ENCODE results near the gene PHPT1.
"Not testable (repeated sequence)": the region's sequence is repeated elsewhere in the genome, so short reads cannot be mapped to it uniquely, and the experiment has no call there.

PHPT1 gene

GRCh38 chr9:136826703-136827582 lies 22.3 kb upstream of the PHPT1 start:
- Histone ChIP-seq H3K4me1 (ENCODE audit: control insufficient read depth, insufficient read depth, low read length) (no peaks in the 10 kb centered on the region), H3K9ac (ENCODE audit: low read length) (no peak overlapping the region), H3K27me3 (ENCODE audit: control insufficient read depth, insufficient read depth, low read length) (no peaks in the 10 kb centered on the region), H3K36me3 (ENCODE audit: control insufficient read depth, insufficient read depth, low read length) (peaks cover 16% of the 10 kb centered on the region), H3K9me3 (ENCODE audit: control insufficient read depth, low read length) (no peaks in the 10 kb centered on the region), H3K4me3 (ENCODE audit: low read length) (no peak overlapping the region)

- no peak overlapping the region for H3K9ac ChIP-seq (ENCODE audit: low read length)
- no peaks in the 10 kb centered on the region for H3K9me3 ChIP-seq (ENCODE audit: control insufficient read depth, low read length)
- H3K4me1 ChIP-seq (ENCODE audit: control insufficient read depth, insufficient read depth, low read length): no peaks in the 10 kb centered on the region
- no peaks in the 10 kb centered on the region for H3K27me3 ChIP-seq (ENCODE audit: control insufficient read depth, insufficient read depth, low read length)
- peaks cover 16% of the 10 kb centered on the region for H3K36me3 ChIP-seq (ENCODE audit: control insufficient read depth, insufficient read depth, low read length)
- H3K4me3 ChIP-seq (ENCODE audit: low read length): no peak overlapping the region
These were observed 21.3 kb upstream of the PHPT1 start for GRCh38 chr9:136827794-136828473.

GRCh38 chr9:136828474-136829140 lies 20.6 kb upstream of the PHPT1 start:
- Histone ChIP-seq H3K4me3 (ENCODE audit: low read length) (no peak overlapping the region), H3K9me3 (ENCODE audit: control insufficient read depth, low read length) (no peaks in the 10 kb centered on the region), H3K36me3 (ENCODE audit: control insufficient read depth, insufficient read depth, low read length) (peaks cover 16% of the 10 kb centered on the region), H3K27me3 (ENCODE audit: control insufficient read depth, insufficient read depth, low read length) (no peaks in the 10 kb centered on the region), H3K9ac (ENCODE audit: low read length) (no peak overlapping the region), H3K4me1 (ENCODE audit: control insufficient read depth, insufficient read depth, low read length) (no peaks in the 10 kb centered on the region)

- Histone ChIP-seq H3K4me1 (ENCODE audit: control insufficient read depth, insufficient read depth, low read length) (no peaks in the 10 kb centered on the region), H3K9ac (ENCODE audit: low read length) (no peak overlapping the region), H3K4me3 (ENCODE audit: low read length) (no peak overlapping the region), H3K36me3 (ENCODE audit: control insufficient read depth, insufficient read depth, low read length) (peaks cover 16% of the 10 kb centered on the region), H3K9me3 (ENCODE audit: control insufficient read depth, low read length) (no peaks in the 10 kb centered on the region), H3K27me3 (ENCODE audit: control insufficient read depth, insufficient read depth, low read length) (no peaks in the 10 kb centered on the region)
These were observed 19.8 kb upstream of the PHPT1 start for GRCh38 chr9:136829412-136829811.

- peaks cover 8% of the 10 kb centered on the region for H3K36me3 ChIP-seq (ENCODE audit: control insufficient read depth, insufficient read depth, low read length)
- H3K9ac ChIP-seq (ENCODE audit: low read length): no peak overlapping the region
- no peaks in the 10 kb centered on the region for H3K27me3 ChIP-seq (ENCODE audit: control insufficient read depth, insufficient read depth, low read length)
- H3K4me3 ChIP-seq (ENCODE audit: low read length): no peak overlapping the region
- no peaks in the 10 kb centered on the region for H3K4me1 ChIP-seq (ENCODE audit: control insufficient read depth, insufficient read depth, low read length)
- H3K9me3 ChIP-seq (ENCODE audit: control insufficient read depth, low read length): no peaks in the 10 kb centered on the region
These were observed 19.0 kb upstream of the PHPT1 start for GRCh38 chr9:136829981-136830885.

- H3K36me3 ChIP-seq (ENCODE audit: control insufficient read depth, insufficient read depth, low read length): peaks cover 8% of the 10 kb centered on the region
- no peak overlapping the region for H3K4me3 ChIP-seq (ENCODE audit: low read length)
- H3K9me3 ChIP-seq (ENCODE audit: control insufficient read depth, low read length): no peaks in the 10 kb centered on the region
These were observed 18.0 kb upstream of the PHPT1 start for GRCh38 chr9:136831002-136831719.

GRCh38 chr9:136831720-136832104 lies 17.5 kb upstream of the PHPT1 start:
- no peaks in the 10 kb centered on the region for H3K9me3 ChIP-seq (ENCODE audit: control insufficient read depth, low read length)
- H3K36me3 ChIP-seq (ENCODE audit: control insufficient read depth, insufficient read depth, low read length): peaks cover 8% of the 10 kb centered on the region
- H3K9ac ChIP-seq (ENCODE audit: low read length): no peak overlapping the region
- H3K27me3 ChIP-seq (ENCODE audit: control insufficient read depth, insufficient read depth, low read length): no peaks in the 10 kb centered on the region
- H3K4me1 ChIP-seq (ENCODE audit: control insufficient read depth, insufficient read depth, low read length): no peaks in the 10 kb centered on the region
- no peak overlapping the region for H3K4me3 ChIP-seq (ENCODE audit: low read length)

More at GRCh38 chr9:136831002-136831719, 18.0 kb upstream of the PHPT1 start:
- no peaks in the 10 kb centered on the region for H3K27me3 ChIP-seq (ENCODE audit: control insufficient read depth, insufficient read depth, low read length)
- H3K4me1 ChIP-seq (ENCODE audit: control insufficient read depth, insufficient read depth, low read length): no peaks in the 10 kb centered on the region
- H3K9ac ChIP-seq (ENCODE audit: low read length): no peak overlapping the region

- Histone ChIP-seq H3K36me3 (ENCODE audit: control insufficient read depth, insufficient read depth, low read length) (peaks cover 8% of the 10 kb centered on the region), H3K9me3 (ENCODE audit: control insufficient read depth, low read length) (no peaks in the 10 kb centered on the region), H3K9ac (ENCODE audit: low read length) (no peak overlapping the region), H3K27me3 (ENCODE audit: control insufficient read depth, insufficient read depth, low read length) (no peaks in the 10 kb centered on the region), H3K4me3 (ENCODE audit: low read length) (no peak overlapping the region), H3K4me1 (ENCODE audit: control insufficient read depth, insufficient read depth, low read length) (no peaks in the 10 kb centered on the region)
These were observed 16.6 kb upstream of the PHPT1 start for GRCh38 chr9:136832581-136832980.

GRCh38 chr9:136833381-136834048 lies 15.7 kb upstream of the PHPT1 start:
- H3K9ac ChIP-seq (ENCODE audit: low read length); H3K4me1 ChIP-seq (ENCODE audit: control insufficient read depth, insufficient read depth, low read length); H3K27me3 ChIP-seq (ENCODE audit: control insufficient read depth, insufficient read depth, low read length); H3K36me3 ChIP-seq (ENCODE audit: control insufficient read depth, insufficient read depth, low read length); H3K9me3 ChIP-seq (ENCODE audit: control insufficient read depth, low read length); H3K4me3 ChIP-seq (ENCODE audit: low read length): not testable (repeated sequence)

GRCh38 chr9:136835162-136835931 lies 13.9 kb upstream of the PHPT1 start:
- Histone ChIP-seq H3K9ac (ENCODE audit: low read length) (no peak overlapping the region), H3K4me1 (ENCODE audit: control insufficient read depth, insufficient read depth, low read length) (peaks cover 2% of the 10 kb centered on the region), H3K4me3 (ENCODE audit: low read length) (no peak overlapping the region), H3K9me3 (ENCODE audit: control insufficient read depth, low read length) (no peaks in the 10 kb centered on the region), H3K27me3 (ENCODE audit: control insufficient read depth, insufficient read depth, low read length) (no peaks in the 10 kb centered on the region), H3K36me3 (ENCODE audit: control insufficient read depth, insufficient read depth, low read length) (no peaks in the 10 kb centered on the region)
